ENCODE results near the gene TANC1.

The TANC1 gene

DNA sequence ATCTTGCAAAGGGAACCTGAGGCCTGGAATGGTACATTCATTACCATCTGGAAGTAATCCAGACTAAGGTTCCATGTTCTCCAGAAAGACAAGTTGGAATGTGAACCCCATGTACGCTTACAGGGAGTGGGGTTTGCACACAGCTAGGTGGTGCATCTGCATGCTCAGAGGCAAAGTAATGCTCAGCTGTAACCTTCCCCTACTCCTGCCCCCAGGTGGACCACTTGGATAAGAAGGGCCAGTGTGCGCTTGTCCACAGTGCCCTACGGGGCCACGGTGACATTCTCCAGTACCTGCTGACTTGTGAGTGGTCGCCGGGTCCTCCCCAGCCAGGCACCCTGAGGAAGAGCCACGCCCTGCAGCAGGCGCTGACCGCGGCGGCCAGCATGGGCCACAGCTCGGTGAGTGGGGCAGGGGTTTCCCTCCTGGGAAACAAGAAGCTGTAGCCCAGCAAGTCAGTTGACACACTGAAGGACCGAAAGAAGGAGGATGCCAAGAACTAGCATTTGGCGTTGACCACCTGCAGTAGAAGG lies 228.0 kb downstream of the TANC1 start:
- no peak for DNase-seq (ENCODE audit: low spot score)

DNA sequence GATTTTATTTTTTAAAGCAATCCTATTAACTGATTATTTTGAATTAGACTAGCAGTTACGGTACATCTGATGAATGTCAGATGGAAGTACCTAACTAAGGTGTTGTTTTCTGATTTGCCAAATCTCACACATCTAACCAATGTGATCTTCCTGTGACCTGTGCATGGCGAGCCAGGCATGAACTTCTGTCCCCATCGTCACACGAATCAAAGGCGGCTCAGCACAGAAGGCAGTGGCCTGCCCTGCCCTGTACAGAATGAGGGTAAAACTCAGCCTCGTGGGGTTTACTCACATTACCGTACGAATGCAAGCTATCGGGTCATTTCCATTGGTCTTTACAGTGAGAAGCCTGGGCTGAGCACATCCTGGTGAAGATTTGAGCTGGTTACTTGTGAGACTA lies 230.8 kb downstream of the TANC1 start:
- DNase-seq (ENCODE audit: low spot score) = no peak

DNA sequence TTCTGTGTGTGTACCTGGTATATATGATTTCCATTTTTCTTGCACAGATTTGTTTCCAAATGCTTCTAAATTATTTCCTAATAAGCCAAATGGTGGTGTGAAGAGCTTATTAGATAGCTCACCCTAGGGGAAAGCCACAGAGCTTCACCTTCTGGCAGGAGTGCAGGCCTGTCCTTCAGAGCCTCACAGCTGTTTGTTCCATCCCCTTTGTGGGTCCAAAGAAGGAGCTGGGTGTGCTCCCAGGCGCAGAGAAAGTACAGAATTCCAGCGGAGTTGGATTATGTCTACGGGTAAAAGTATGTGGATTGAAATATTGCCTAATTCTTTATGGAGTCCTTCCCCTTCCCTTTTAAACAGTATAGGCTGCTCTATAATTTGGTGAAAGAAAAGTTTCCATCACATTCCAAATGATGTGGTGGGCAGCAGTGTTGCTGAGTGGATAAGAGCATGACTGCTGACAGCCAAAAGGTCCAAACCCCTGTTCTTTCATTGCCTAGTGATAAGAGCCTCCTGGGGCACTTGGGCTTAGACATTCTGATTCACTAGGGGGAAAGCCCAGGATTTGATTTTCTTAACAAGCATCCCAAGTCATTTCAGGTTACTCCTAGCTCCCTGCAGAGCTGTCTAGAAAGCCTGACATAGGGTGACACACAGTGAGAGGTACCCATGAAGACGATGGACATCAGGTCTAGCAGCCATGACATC lies 231.5 kb downstream of the TANC1 start:
- no peak for DNase-seq (ENCODE audit: low spot score)

DNA sequence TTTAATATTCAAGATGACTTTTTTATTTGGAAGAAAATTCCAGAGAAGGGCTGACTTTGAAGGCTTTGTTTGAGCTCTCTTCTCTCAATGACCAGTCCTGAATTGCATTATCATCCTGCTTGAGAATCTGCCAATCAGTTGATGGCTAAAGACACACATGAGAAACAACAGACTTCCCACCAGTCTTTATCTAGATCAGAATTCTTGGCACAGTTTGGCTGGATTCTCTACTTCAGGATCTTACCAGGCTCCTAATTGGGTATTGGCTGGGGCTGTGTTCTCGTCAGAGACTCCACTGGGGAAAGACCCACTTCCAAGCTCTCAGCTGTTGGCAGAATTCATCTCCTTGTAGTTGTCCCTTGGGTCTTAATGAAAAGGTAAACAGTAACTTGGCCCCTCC lies 232.1 kb downstream of the TANC1 start:
- DNase-seq (ENCODE audit: low spot score) = no peak

DNA sequence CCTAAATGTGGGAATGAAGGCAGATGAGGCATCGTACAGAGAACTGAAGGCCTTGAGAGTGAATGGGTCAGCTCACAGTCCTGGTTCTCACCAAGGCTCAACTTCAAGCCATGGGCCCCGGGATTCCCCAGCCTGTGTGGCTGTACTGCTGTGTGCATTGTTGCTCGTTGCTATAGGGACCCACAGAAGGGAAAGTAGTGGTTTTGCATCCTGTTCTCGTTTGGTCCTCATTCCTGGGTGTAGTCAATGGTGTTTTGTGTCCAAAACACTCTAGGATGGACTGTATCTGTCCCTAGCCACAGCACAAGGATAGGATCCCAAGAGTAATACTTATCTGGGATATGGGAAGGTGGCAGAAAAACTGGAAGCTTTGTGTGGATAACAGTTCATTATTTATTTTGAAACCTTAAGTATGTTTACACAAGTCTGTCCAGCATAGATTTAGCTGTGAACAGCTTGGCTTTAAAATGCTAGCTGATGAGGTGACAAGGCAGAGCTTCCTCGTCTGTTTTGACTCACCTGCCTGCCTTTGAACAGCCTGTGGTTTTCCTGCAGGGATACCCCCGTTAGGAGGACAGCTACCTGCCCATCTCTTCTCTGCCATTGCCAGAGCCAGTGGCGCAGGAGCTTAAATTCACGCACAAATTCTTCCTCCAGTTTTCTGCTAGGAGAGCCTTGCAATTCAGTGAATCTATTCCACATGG lies 233.1 kb downstream of the TANC1 start:
- no peak for DNase-seq (ENCODE audit: low spot score)

DNA sequence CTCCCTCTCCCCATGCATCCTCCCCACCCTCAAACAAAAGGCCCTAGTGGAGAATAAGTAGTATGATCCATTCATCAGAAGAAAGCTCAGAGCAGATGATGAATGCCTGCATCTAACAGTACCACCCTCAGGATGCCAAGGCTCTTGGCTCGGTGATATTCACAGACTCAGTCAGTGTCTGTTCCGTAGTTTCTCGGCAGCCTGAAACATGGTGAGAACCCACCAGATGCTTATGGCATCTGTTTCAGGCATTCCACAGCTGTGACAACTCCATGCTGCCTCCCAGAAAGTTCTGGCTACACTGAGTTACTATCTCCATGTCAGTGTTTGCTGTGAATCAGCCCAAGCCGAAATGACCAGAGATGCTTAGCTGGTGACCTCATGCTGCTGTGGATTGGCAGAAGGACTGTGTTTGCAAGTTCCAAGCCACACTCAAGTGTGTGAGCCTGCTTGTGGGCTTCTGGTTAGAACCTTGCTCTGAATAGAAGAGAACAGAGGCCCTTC lies 234.2 kb downstream of the TANC1 start:
- DNase-seq (ENCODE audit: low spot score) = no peak

DNA sequence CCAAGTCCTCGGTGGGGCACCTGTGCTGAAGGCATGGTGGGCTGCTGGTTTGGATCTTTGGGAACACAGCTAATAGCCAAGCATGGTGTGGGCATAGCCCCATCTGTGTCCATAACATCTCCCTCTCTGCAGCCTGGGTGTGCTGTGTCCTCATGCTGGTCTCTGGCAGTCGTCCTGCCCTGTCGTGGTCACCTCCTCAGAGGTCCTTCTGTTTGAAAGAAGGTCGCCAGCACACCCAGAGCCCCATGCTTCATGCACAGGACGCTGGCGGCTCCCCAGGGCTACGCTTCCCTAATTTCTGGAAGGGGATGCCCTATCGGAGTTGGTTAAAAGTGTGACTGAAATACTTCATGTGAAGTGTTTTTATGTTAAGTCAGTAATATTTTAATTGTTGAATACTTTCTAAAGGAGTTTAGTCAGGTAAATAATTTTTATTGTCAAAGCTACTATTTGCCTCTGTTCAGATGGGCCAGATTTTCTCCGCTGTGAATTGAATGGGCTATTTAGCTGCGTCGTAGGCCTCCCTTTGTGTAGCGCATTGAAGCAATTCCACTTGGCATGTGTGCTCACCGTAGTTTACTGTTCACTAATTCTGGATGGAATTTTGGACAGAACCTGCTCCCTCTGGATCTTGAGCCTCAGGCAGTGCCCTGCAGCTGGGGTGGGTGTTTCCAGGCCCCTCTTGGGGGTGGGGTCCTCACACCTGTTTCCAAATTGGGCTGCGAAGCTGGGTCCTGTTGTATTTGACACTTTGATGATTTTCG lies 236.1 kb downstream of the TANC1 start:
- DNase-seq (ENCODE audit: low spot score) = no peak

DNA sequence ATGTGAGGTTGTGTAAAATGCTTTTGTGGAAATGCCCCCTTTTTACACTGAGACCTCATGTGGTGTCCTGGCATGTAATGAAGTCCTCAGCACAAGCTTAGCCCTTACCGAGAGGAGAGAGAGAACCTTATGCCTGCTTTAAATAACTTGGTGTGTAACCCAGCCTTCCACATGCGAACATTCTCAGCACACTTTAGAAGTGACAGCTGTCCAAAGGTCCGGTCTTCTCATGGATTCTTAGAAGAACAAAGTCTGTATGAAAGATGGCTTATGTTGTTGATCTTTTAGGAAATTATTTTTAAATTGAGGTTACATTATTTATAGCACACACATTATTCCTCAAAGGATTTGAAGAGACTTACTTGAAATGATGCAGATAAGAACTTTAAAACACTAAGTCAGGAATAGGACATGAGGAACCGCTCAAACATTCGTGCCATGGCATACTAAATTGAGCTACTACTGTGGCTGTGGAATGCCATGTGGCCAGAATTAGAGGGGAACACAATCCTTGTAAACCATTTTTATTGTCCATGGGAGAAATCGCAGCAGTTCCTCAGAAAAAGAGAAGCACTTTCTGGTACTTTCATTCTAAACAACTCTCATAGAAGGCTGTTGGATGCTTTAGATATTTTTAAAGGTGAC lies 238.4 kb downstream of the TANC1 start:
- DNase-seq (ENCODE audit: low spot score) = no peak

DNA sequence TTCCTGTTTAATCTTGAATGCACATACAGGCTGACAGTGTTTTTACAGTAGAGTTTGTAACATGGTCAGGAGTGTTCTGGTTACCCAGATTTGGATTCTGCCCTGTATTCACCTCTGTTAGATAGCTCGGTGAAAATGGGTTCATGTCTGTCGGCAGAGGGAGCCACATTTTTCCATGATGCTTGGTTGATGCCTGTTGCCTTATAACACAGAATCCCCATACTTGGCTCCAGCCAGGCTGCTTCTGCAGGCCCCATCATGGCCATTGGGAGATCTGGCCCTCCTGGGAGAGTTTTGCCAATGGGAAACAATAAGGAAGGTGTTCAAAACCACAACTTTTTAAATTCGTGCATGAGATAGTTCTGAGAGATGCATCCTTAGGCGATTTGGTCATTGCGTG lies 240.0 kb downstream of the TANC1 start:
- DNase-seq (ENCODE audit: low spot score) = no peak

DNA sequence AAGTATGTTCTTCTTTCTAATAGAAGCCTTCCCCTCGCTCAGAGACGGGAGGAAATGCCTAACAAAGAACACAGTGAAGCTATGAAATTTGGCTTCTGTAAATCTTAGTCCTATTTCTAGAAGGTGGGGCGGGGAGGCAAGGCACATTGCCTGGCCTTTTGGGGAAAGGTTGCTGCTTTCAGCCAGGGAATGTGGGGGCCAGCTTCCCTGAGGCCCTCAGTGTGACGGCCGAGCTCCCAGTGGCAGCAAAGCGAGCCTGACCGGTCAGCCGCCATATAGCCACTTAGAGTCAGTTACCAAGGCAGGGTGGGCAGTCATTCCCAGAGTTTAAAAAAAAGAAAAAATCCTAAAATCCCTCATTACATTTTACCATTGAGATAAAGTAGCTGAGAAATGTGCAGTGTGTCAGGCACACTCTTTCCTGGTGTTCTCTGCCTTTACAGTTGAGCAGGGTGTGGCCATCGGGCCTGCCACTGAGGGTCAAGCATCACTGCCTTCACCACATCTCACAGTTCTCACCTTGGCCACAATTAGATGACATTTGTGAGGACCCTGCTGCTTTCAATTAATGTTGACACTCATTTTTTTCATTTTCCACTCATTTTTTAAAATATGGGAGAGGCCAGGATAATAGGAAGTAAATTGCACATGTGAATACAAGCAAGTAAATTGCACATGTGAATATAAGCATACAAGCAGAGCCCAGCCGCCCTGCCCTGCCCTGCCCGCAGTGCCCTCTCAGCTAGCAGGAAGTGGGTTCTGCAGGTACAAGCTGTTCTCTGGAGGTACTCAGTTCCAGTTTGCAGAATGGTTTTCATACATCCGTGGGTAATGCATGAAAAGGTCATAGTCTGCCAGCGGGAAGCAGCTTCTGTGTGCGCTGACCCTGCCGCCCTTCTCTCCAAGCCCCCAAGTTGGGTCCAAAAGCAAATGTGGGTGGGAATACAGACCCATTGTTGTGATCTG lies 241.2 kb downstream of the TANC1 start:
- DNase-seq (ENCODE audit: low spot score) = no peak

DNA sequence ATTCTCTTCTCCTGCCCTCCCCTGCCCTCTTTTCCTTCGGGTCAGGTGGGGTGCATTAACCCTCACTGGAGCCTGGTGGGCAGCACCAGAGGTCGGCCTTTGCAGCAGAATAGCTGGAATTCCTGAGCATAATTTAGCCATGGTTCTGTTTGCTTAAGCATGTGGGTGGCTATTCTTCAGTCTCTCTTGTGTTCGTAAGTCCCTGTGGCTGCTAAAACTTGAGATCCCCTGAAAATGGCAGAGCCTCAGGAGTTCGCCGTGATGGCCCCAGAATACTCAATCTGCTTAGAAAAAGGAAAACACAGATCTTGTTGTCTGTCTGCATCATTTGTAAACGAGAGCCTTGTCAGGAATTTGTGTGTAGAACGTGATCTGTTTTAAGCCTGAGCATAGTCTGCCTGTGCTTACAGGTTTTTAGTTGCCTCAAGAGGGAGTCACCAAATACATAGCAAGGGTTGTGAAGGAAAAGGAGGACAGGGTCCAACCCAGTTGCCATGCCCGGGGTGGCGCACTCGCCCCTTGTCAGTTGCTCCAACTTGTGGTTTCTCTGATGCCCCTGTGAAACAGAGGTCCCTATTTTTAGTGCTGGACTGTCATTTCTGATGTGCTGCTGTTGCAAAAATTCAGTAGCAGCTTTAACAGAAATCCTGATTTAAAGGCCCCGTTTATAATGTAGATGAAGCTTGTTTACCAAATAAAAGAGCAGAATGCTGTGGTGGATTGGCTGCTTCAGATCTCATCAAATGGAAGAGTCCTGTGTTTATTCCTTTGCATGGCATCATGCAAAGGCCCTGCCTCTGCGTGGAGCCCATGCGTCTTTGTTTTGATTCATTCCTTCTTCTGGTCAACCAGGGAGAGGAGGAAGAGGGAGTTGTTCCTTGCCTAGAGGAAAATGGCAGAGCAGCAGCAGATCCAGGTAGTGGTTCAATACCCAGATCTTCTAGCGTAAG lies 243.3 kb downstream of the TANC1 start:
- DNase-seq (ENCODE audit: low spot score) = no peak

DNA sequence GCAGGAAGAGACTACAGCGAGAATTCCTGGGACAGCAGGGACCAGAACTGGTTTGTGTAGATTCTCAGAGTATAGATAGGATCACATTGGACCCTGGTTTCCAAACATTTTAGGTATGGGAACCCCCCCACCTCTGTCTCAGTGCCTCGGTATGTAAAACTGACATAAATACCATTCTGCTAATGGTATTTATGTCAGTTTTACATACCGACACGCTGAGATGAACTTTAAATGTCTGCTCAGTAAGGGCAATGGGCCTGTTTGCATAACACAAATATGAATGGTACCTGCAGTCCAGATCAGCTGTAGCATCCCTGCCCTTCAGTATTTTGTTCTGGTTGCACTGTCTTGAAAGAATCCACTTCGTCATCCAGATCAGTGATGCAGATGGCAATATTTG lies 244.9 kb downstream of the TANC1 start:
- no peak for DNase-seq (ENCODE audit: low spot score)

DNA sequence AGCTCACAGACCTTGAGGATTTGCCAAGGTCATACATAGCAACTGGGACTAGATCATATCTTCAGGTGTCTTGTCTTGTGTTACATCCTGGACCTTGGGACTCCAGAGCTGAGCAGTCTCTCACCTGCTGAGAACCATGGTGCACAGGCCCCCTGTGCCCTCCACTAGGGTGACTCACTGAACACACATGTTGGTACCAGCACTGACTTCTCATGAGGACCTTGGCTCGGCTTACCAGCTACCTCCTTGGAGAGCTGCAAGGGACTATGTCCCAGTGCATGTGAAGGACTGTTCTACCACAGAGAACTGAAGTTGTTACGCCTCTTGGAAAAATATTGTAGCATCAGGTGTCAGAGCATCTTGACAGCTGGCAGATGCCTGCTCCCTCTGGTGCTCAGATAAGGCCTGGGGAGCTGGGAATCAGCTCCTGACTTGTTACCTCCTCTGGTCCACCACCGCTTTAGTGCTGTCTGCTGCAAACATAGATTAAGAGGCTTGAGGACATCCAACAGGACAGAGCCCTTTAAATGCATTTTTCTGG lies 246.0 kb downstream of the TANC1 start:
- no peak for DNase-seq (ENCODE audit: low spot score)

DNA sequence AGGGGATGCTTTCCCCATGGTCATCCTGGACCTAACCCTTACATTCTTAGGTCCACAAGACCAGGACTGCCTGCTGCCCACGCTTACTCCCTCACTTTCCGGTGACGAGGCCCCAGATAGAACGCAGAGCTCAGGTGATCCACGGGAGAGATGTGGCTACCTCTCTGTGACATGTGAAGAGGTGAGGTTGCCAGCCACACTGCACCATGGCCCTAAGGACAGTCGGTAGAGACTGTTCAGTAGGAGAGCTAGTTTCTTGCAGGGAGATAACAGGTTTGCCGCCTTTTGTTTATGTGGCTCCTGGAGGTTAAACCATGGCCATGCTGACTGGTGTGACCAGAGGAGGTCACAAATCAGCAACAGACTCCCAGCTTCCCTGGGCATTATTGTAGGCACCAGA lies 246.7 kb downstream of the TANC1 start:
- no peak for DNase-seq (ENCODE audit: low spot score)

DNA sequence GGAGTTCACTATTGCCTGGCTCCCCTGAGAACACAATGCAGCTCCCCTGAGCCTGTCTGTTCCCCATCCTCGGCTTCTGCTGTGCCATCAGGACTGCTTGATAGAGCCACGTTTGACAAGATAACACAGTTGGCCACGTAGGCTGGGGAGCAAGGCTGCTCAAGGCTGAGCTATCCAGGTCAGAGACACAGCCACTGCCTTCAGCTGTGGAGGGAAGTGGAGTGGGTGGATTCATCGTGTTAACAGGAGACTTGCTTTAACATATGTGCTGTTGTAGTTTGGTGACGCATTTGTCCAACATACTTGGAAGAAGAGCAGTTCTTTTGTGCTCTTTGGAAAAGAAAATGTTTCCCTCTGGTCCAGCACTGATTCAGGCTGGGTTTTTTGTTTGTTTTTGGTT lies 249.2 kb downstream of the TANC1 start:
- no peak for DNase-seq (ENCODE audit: low spot score)

DNA sequence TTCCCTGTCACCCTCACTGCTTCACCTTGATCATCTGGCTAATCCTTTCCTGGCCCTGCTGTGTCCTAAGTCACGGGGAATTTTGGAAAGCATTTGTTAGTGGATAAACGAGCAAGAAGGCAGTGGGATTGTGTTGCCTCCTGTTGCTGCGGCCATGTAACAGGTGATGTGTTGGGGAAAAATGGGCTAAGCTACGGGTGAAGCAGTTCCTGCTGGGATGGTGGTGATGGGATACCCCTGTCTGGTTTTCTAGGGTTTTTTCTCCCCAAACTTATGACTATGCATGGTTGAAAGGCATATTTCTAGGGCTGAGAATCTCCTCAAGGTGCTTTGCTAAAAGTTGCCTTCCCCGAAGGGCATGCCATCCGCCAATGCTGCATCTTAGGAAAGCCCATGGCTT lies 249.9 kb downstream of the TANC1 start:
- DNase-seq (ENCODE audit: low spot score) = no peak

DNA sequence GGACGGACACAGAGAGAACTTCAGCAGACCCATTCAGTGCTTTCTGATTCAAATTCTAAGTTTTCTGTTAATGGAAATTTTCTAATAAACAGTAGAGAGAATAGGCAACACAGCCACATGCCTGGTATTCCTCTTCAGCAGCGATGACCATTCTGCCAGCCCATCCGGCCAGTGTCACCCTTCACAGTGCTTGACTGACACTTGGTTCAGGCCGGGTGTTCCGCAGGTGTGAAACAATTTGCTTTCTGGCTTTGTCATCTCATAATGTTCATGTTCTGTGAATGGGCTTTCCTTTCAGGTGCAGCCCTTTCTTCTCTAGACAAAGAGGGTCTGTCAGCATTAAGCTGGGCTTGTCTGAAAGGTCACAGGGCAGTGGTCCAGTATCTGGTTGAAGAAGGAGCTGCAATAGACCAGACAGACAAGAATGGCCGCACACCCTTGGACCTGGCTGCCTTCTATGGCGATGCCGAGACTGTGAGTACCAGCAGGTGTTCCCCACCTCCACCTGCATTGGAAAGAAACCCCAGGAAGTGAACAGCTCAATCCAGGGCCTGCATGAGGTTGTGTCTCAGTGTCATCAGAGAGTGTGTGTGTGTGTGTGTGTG lies 251.1 kb downstream of the TANC1 start:
- no peak for DNase-seq (ENCODE audit: low spot score)

DNA sequence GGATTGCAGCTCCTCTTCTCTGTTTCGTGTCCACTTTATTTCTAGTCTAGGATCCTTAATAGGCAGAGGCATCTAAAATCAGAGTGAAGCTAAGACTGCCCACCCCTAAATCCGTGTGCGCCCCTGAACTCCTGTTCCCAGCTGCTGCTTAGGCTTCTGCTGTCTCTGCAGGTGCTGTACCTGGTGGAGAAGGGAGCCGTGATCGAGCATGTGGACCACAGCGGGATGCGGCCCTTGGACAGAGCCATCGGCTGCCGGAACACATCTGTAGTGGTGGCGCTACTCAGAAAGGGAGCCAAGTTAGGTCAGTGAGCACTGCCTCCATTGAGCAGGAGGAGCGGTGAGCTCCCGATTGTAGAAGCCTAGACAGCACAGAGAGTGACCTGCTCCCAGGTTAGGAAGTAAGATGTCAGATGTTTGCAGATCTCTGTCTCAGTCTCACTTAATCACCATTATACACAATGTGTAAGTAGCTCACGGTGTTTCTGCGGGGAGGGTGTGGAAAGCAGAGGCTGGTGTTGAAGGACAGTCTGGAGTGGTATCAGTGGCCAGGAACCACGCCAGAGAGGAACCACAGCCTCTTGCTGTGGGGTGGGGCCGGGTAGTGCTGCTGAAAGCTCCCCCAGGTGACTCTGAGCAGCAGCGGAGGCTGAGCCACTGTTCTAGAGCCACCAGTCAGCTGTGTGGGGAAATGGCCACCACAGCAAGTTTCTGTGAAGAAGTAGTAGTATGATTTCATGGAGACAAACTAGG lies 255.8 kb downstream of the TANC1 start:
- no peak for DNase-seq (ENCODE audit: low spot score)
